Measurements from ENCODE around the gene SLC10A7.

SLC10A7 gene

DNA sequence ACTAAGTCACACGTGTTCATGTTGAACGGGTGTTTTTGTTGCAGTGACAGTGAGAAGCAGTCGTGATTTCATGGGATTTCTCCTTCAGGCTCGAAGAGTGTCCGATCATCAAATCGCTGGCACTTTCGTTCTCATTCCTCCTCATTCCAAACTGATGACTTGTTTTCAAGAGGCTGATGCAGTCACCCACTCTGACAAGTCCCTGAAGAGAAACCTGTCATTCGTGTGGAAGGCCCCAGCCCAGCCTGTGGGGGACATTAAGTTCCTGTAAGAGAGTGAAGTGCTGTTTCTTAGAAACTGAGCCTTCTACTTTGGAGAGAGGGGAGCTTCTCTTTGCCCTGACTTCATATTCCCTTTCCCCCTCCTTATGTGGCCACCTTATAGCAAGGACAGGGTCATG, 299.4 kb downstream of the SLC10A7 start:
- DNase-seq (ENCODE audit: low read depth) = peak; percentile 49
- TF ChIP-seq, protein P1, sequence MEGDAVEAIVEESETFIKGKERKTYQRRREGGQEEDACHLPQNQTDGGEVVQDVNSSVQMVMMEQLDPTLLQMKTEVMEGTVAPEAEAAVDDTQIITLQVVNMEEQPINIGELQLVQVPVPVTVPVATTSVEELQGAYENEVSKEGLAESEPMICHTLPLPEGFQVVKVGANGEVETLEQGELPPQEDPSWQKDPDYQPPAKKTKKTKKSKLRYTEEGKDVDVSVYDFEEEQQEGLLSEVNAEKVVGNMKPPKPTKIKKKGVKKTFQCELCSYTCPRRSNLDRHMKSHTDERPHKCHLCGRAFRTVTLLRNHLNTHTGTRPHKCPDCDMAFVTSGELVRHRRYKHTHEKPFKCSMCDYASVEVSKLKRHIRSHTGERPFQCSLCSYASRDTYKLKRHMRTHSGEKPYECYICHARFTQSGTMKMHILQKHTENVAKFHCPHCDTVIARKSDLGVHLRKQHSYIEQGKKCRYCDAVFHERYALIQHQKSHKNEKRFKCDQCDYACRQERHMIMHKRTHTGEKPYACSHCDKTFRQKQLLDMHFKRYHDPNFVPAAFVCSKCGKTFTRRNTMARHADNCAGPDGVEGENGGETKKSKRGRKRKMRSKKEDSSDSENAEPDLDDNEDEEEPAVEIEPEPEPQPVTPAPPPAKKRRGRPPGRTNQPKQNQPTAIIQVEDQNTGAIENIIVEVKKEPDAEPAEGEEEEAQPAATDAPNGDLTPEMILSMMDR (conservative IDR thresholded peaks at IDR 0.05; ENCODE audit: low read length) = no peak

DNA sequence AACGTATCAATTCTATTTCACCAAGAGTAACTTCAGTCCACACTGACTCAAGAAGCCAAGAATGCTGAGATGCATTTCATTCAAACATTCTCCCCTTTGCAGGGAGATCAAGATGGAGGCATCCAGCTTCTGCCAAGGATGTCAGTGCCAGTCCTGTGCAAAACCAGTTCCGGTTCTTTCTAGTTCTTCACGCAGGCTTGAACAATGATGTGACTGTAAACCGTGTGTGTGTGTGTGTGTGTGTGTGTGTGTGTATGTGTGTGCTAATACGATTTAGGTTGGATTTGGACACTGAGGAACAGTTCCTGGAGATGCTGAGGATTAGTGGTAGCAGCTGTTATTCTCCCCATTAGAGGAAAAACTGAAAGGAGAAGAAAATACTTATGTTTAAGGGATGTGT, 307.5 kb downstream of the SLC10A7 start, which contains the start of gene REELD1:
Gene REELD1 (plus strand): TSS at position 301 of the 400 bp plus-strand sequence. CDS start 2,415 bp downstream, outside the sequence.
- TF ChIP-seq, protein P1 (conservative IDR thresholded peaks at IDR 0.05; ENCODE audit: low read length) = no peak
- H3K4me3 ChIP-seq (ENCODE audit: low read length) = no peak within 1 kb of the TSS
- DNase-seq (ENCODE audit: low read depth) = no peak

More for the DNA sequence above, 299.4 kb downstream of the SLC10A7 start:
- H3K4me3 ChIP-seq (ENCODE audit: low read length) = no peak overlapping the region

DNA sequence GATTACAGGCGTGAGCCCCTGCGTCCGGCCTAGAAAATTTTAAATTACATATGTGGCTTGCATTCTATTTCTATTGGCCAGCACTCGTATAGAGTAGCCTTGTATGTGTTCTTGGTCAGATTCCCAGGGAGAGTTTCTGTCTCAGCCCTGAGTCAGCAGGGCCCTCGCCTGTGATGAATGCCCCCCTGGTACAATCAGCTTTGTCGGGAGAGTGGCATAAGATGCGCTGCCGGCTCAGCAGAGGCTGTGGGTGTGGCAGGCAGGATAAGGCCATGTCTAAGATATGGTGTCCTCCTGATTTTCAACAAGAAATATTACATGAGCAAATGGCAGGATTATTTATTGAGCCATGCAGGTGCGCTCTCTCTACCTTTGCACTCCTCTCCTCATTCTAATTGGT, 309.0 kb downstream of the SLC10A7 start:
- no peak for DNase-seq (ENCODE audit: low read depth)
- H3K4me3 ChIP-seq (ENCODE audit: low read length) = no peak overlapping the region
- TF ChIP-seq, protein P1 (conservative IDR thresholded peaks at IDR 0.05; ENCODE audit: low read length) = no peak

DNA sequence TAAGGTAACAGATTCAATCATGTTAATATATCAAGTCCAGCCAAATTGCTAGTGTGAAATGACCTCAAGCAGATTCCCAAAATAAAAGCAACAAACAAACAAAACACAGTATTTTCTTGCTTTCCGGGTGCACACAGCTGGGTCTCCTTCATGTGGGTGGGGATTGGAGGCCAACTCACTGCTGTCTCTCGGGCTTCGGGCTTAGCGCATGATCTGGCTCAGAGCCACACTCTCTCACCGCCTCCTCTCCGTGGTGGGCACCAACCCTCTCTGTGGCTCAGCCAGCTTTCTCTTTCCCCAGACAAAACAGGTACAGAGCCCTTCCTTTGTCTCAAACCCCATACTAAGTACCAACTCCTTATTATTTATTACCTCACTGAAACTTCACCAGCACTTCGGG, 310.3 kb downstream of the SLC10A7 start:
- DNase-seq (ENCODE audit: low read depth) = no peak
- TF ChIP-seq, protein P1 (conservative IDR thresholded peaks at IDR 0.05; ENCODE audit: low read length) = no peak
- no peak overlapping the region for H3K4me3 ChIP-seq (ENCODE audit: low read length)

DNA sequence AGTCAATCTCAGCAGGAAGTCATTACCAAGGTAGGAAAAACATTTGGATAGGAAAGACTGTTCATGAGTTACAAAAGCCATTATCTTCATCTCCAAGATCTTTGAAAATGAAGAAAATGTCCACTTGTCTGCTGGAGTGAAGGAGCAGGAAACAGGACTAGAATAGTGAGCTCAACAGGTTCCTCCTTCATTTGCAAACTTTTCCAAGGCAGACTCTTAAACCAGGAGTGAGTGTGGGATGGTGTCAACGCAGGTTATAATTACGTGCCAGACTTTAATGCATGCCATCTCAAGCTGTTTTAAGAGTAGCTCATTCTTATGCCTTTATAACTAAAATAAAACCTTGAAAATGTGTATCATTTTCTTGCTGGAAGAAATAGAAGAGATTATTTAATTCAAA, 310.9 kb downstream of the SLC10A7 start:
- TF ChIP-seq, protein P1 (conservative IDR thresholded peaks at IDR 0.05; ENCODE audit: low read length) = no peak
- no peak overlapping the region for H3K4me3 ChIP-seq (ENCODE audit: low read length)
- DNase-seq (ENCODE audit: low read depth) = no peak

DNA sequence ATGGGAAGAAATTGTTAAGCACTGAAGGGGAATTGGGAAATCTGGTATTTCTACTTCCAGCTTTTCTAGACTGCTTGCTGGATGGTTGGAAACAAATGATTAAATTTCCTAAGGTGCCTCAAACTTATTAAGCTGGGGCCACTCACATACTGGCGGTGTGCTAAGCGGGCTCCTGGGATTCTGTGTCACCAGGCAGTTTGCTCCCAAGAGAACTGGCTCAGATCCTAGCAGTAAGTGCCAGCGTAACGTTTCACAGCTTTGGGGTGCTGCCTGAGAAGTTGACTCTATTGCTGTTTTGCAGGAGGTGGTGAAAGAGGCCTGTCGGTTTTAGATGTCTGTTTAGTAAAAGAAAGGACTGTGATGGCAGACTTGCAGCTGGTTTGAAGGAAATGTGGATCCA, 314.3 kb downstream of the SLC10A7 start:
- TF ChIP-seq, protein P1 (conservative IDR thresholded peaks at IDR 0.05; ENCODE audit: low read length) = no peak
- no peak overlapping the region for H3K4me3 ChIP-seq (ENCODE audit: low read length)

More for the DNA sequence above, 314.3 kb downstream of the SLC10A7 start:
- no peak for DNase-seq (ENCODE audit: low read depth)

Measured in AG10803 (cell line).